CD4-positive, alpha-beta T cell treated with Interleukin-6 at 100 ng/mL for 8 hours (primary cell): ENCODE results near the gene PARP12.

ENCODE experiments used
- DNase-seq: peaks from one replicate; pipeline ENCODE4 v3.0.0-alpha.2; 2020; ENCODE audit warnings: mixed read lengths, low spot score

The PARP12 gene

DNA sequence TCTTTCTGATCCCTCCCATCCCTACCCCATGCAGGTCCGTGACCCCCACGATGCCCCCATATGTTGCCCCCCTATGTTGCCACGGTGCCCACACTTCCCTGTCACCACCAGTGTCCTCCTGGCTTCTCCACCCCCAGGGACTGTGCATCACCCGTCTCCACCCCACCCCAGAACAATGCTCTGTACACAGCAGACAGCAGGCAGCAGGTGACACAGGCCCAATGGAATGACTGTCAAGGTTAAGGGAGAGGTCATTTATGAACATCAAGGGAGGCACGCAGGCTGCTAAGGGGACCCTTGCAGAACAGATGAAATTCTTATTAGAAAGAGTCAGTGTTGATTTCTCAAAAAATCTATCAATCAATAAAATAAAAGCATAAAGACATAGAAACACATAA lies 71.5 kb downstream of the PARP12 start:
- no peak for DNase-seq

DNA sequence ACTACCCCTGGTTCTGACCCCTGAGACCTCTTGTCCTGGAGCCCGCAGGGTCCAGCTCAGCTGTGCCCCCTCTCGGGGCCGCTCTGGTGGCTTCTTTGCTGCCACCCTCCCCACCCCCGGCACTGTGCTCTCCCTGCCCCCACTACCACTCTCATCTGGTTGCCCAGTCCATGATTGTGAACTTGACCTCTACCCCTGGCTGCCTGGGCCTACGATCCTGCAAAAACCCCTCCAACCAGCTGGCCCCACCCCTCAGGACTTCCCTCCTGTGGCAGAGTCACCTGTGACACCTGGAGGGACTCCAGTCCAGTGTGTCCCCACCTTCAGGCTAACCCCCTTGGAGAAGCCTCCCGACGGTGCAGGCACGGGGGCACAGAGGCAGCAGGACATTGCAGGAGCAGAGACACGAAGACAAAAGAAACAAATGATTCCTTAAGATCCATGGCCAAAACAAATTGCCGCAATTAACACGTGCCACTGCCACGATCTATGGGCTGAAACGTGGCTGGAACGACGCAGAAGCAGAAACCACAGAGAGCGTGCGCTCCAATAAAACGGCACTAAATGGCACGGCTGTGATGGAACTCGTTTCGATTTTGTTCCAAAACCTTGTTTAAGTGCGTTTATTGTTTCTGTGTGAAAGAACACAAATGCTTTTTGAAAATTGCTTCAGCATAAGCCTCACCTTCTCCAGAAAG lies 72.0 kb downstream of the PARP12 start:
- DNase-seq, result no peak

DNA sequence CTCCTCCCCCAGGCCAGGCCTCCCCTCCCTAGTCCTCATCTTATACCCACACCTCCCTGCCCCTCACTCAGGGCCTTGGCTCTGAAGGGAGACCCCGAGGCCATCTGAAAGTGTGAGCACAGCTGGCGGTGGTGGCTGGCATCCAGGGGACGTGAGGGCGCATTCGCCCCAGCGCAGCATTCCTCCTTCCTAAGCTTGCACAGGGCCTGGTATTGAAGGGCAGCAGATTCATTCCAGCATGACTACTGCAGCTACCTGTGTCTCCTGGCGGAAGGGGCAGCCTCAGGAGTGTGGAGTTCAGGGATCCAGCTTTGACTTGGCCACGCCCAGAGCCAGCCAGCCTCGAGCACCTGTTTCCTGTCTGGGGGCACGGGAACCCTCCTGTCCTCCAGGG lies 72.6 kb downstream of the PARP12 start:
- DNase-seq, result no peak

DNA sequence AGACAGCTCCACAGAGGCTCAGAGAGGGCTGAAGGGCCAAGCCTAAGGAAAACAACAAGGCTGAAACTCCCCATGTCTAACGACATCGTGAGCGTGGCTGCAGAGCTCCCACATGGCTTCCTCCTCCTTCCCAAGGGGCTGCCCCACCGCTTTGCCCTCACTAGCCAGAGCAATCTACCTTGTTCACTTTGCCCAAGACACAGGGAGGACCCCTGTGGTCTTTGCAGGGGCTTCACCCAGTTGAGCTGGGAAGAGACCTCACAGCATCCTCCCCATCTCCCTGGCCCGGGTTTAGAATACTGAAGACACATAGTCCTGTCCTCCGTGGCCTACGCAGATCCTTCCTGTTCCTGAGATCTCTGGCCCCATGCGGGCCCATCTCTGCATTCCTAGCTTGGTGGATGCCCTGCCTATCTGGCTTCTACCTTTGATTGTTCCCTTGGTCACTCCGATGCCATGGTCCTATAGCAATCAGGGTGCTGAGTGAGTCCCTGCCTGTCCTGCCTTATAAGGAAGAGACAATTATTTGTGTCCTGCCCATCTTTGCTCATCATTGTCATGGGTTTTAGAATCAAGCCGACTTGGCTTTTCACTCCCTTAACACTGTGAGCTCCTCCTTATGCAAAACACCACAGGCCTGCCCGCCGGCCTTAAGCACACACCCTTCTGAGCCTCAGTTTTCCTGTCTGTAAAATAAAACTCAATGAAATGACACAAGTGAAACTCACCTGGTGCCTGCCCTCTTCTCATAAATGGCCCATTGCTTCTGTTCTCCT lies 73.2 kb downstream of the PARP12 start:
- no peak for DNase-seq

DNA sequence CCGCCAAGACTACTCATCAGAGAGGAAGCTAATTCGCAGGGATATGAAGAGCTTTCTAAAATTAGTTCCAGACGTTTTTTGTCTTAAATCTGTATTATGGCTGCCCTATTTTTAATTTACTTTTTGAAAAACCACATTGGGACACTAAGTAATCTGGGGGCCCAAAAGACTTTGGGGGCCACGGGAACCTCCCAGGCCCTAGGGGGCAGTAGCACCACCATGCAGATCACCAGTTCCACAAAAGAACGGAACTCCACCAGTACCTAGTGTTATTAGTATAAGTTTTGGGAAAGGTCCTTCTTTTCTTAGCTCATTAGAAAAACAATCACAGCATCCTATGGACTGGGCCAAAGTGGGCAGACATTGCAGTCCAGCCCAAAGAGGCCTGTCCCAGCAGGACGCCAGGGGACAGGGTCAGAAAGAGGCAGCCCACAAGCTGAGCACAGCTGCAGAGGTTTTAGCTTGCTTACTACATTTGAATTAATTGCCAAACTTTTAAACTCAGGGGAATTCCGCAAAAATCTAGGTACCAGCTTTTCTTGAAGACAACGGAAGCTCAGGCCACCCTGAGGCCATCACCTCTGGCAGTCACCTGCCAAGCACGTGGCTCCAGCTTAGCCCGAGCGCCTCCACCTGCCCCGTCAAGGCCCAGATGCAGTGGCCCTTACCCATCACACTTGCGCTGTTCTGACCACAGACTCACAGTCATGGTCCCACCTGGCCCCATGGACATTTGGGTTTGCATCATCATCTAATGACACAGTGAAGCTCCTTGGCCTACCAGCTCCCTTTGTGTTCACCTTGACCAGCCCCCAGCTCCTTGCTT lies 74.8 kb downstream of the PARP12 start:
- no peak for DNase-seq

DNA sequence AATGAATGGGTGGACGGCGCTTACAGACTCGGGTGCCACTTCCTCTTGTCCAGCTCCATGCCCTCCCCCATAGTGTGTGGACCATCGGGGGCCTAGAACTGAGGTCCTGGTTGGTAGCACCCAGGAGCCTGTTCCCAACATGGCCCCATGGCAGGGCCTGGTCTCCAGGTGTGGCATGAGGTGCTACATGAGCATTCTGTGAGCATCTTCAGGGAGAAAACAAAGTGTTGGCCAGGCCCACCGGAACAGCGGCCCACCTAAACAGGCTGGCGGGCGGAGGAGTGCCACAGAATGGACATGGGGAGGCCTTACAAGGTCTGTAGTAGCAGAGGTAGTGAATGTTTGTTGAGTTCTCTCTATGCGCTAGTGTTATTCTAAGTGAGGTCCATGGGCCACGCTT lies 76.9 kb downstream of the PARP12 start:
- no peak for DNase-seq

DNA sequence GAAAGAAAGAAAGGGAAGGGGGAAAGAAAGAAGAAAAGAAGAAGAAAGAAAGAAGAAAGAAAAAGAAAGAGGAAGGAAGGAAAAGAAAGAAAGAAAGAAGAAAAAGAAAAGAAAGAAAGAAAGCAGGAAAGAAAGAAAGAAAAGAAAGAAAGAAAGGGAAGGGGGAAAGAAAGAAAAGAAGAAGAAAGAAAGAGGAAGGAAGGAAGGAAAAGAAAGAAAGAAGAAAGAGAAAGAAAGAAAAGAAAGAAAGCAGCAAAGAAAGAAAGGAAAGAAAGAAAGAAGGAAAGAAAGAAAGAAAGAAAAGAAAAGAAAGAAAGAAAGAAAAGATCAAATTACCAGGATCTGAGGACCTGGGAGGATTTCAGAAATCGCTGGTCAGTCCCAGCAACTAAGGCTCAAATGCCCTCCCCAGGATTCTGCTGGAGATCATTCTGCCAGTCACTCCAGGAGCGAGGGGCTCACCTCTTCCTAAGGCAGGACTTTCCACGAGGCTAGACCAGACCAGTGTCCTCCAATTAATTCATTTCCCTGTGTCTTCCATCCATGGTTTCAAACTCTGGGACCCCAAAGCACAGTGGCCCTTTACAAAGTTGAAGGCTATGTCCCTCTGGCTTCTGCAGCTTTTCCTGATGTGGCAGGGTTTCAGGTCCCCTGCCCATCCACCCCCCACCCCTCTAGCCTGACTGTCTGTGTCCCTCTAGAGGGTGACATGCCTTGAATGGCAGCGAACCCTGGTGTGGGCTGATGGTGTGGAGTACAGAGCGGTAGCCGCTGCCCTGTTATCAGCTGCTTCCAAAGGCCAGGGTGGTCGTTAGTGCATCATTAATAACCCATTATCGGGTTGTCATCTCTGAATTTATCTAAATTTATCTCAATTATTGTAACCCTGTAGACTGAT lies 77.9 kb downstream of the PARP12 start:
- no peak for DNase-seq

DNA sequence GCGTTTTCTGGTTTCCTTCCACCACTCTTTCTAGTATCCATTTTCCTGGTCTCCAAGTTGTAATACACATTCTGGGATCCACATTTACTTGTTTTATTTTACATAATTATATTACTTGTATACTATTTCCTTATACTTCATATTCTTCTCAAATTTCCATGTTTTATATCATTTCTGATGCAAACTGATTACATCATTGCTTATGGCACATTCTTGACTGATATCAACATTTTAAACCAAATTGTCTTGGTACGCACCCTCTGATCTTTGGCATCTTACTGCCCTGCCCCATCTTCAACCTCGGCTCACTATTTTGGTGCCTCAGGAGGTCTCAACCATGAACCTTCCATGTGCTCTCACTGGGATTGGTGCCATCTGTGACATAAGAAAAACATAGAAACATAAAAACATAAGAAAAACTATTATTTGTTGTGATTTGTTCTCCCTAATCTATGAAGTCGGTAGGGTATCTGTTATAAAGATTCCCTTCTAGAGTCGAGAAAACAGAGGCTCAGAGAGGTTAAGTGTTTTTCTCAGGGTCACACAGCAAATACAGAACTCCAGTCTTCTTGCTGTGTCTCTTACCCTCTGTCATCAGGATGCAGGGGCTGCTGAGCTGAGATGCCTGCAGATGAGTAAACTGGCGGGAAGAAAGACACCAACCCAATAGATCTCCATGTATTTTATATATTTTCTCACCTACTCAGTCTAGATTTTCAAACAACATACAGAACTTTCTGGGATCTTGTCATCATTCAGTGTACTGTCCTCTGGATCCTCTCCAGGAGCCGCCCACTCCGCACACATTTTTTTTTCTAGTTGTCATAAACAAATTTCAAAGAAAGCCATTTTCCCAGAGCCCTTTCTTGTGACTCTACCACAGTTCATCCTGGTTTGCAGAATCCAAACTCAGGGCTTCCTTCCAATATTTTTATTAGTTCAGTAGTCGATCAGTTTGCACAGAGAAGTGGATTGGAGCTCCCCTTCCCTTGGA lies 79.5 kb downstream of the PARP12 start:
- no peak for DNase-seq

DNA sequence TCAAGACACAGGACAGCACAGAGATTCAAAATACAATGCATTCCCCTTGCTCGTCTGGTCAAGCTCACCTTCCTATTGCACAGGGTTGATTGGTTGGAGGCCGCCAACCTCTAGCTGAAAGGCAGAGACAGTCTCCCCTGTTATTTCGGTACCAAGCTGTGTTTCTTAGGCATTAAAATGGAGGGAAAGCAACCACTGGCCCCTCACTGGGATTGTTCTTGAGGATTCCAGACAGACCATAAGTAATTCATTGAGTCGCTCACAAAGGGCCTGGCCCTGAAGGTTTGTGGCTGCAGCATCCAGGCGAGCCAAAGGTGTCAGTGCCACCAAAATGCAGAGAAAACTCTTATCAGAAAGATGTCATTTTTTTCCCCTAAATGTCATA lies 81.2 kb downstream of the PARP12 start:
- no peak for DNase-seq

DNA sequence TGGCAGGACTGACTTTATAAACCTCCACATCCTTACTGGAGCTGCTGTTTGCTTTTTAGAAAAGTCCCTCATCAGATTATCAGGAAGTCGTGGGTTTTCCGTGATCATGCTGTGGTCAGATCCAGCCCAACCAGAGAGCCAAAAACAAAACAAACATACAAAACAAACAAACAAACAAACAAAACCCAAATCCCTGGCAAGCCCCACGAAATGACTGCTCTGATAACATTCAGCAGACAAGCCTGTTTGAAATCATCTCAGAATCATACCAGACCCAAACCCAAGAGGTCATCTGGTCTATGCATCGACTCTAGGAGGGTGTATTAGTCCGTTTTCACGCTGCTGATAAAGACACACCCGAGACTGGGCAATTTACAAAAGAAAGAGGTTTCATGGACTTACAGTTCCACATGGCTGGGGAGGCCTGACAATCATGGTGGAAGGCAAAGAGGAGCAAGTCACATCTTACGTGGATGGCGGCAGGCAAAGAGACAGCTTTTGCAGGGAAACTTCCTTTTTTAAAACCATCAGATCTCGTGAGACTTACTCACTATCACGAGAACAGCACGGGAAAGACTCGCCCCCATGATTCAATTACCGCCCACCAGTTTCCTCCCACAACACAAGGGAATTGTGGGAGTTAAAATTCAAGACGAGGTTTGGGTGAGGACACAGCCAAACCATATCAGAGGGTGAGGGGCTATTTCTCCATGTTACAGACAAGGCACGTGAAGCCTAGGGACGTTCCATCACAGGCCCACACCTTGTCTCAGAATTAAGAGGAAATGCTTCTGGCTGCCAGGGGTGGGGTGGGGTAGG lies 85.7 kb downstream of the PARP12 start:
- no peak for DNase-seq

DNA sequence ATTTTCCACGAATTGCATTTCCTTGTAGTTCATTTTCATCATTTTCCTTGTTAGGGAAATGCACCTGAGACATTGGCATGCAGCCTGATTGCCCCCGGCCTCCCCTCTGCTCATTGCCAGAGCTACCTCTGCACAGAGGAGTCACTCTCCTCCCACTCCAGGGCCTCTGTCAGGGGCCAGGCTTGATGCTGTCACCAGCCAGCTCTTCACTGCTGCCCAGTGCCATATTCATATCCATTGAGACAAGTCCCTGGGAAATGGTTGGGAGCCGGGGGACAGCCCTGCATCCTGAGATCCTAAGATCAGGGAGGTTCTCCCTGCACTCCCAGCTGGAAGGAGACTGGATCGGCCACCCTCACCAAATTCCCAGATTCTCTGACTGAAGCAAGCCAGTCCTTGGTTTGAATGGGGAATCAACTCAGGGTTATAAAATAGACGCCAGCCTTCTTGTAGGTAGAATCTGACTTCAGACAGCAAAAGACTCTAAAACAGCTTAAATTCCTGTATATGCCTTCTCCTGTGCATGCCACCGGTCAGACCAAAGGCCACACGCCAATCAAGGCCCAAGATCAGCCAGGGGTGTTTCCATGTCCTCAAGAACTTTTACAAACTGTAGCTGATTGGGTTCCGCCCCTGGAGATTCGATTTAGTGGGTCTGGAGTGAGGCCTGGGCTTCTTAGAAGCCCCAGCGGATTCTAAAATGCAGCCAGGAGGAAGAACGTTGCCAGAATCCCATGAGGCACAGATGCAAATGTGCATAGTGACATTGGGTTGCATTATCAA lies 86.5 kb downstream of the PARP12 start:
- no peak for DNase-seq

DNA sequence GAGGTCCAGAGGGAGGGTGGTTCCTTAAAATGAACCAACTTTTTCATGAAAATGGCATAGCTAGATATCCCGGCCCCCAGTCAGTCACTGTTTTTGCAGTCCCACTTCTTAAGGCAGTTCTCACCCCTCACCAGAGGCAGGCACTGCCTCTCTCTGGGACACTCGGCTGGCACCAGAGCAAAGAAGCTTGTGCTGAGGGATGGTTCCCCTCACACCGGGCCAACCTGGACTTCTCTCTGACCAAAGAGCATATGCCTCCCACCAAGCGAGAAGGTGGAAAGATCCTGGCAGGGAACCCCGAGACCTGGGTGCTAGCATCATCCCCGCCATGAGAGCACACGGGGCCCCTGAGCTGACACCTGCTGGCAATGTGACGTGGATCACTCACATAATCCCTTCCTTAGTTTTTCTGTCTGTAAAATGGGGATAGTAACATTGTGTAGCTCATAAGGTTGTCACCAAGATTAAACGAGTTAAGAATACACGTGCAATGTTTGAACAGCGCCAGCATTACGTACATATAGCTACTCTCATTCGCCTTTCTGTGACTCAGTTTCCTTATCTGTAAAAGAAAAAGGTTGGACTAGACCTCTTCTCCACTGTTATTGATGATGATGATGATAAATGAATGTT lies 88.5 kb downstream of the PARP12 start:
- DNase-seq, result no peak
